K562 (cell line): ENCODE data around the gene ZNRF3. TPM values are rescaled to one million over a fixed set of nuclear protein-coding genes. Genes with fewer than 3 reads are reported as not detected.

Source experiments
- ATAC-seq: fragments of 200-7000 bp; cut with Tn5 transposase; 3 replicates; pipeline ENCODE4 v1.9.1; 2020; ENCODE audit warnings: moderate library complexity
- BruUV-seq: library from RNA; stranded (reverse); fragments of 400-500 nt; replicated peaks from 2 replicates; lab custom pipeline; 2021; lab: Mats Ljungman, UMichigan
- CTCF ChIA-PET: fragments of 300-600 bp; formaldehyde crosslinking; extraction: SDS; loops from one replicate; lab custom pipeline; 2021; ENCODE audit warnings: low intra/inter-chr PET ratio; lab: Yijun Ruan, JAX
- POLR2A ChIA-PET: fragments of 300-600, 350-650 bp; sonication (Branson Sonifier 250); formaldehyde crosslinking; extraction: SDS; loops from one replicate; lab custom pipeline; 2021; ENCODE audit warnings: antibody characterized with exemption, inconsistent platforms; lab: Yijun Ruan, JAX
- DNase-seq, 4 experiments: peaks; one replicate each; pipeline versions ENCODE4 v3.0.0 to v3.0.0-alpha.2; 2011 to 2018; ENCODE audit warnings: low spot score in 3 of 4, mixed read lengths in 3 of 4; ENCODE audit errors: extremely low read depth in 1 of 4
- FAIRE-seq: peaks from 2 replicates; lab custom pipeline; 2011; peaks lifted over from hg19 to GRCh38; lab: Jason Lieb, UNC
- H2AFZ ChIP-seq: 2 replicates; pipeline ENCODE4 v1.6.0; 2011; ENCODE audit warnings: low read depth, low read length, control low read depth, inconsistent platforms
- H3K27ac ChIP-seq: fragments of 200-600 bp; 3 replicates; pipeline ENCODE4 v1.8.0; 2011; ENCODE audit warnings: low read depth, mild to moderate bottlenecking, control low read depth, inconsistent platforms, low read length, moderate library complexity, mixed read lengths; ENCODE audit errors: extremely low read depth
- H3K27me3 ChIP-seq, 2 experiments: fragments of 300-600 bp in 1 of 2; 2 replicates in 1 of 2; 3 replicates in 1 of 2; pipeline versions ENCODE4 v1.6.0 to v1.8.0; 2011; ENCODE audit warnings: inconsistent platforms in 2 of 2, low read length in 2 of 2, mild to moderate bottlenecking in 1 of 2, mixed read lengths in 1 of 2, moderate library complexity in 1 of 2; ENCODE audit not compliant: control insufficient read depth in 2 of 2, insufficient read depth in 2 of 2
- H3K36me3 ChIP-seq: fragments of 300-600 bp; 3 replicates; pipeline ENCODE4 v1.8.0; 2011; ENCODE audit warnings: mild to moderate bottlenecking, low read length, inconsistent platforms; ENCODE audit not compliant: control insufficient read depth, insufficient read depth
- H3K4me1 ChIP-seq, 2 experiments: fragments of 200-600 bp in 1 of 2; replicated peaks in 1 of 2; 2 replicates in 1 of 2; 3 replicates in 1 of 2; pipeline versions ENCODE4 v1.5.1 to v1.8.0; 2011; ENCODE audit warnings: inconsistent platforms in 2 of 2, low read length in 2 of 2, mild to moderate bottlenecking in 1 of 2, mixed read lengths in 1 of 2, moderate library complexity in 1 of 2; ENCODE audit not compliant: control insufficient read depth in 2 of 2, insufficient read depth in 2 of 2
- H3K4me2 ChIP-seq: 2 replicates; pipeline ENCODE4 v1.6.1; 2011; ENCODE audit warnings: low read length, control low read depth, inconsistent platforms, mixed read lengths; ENCODE audit not compliant: insufficient read depth
- H3K4me3 ChIP-seq: fragments of 200-600 bp; sonication (generic), shearing (Covaris generic); 2 replicates; pipeline ENCODE4 v1.5.1; 2016; ENCODE audit warnings: control low read depth, inconsistent platforms
- H3K79me2 ChIP-seq: fragments of 200-600 bp; 3 replicates; pipeline ENCODE4 v1.8.0; 2011; ENCODE audit warnings: low read length, inconsistent platforms; ENCODE audit not compliant: control insufficient read depth, insufficient read depth
- H3K9ac ChIP-seq, 2 experiments: 2 replicates each; pipeline versions ENCODE4 v1.6.0 to v1.6.1; 2011; ENCODE audit warnings: low read depth in 2 of 2, low read length in 2 of 2, control low read depth in 1 of 2, inconsistent platforms in 1 of 2, mild to moderate bottlenecking in 1 of 2, mixed read lengths in 1 of 2; ENCODE audit not compliant: insufficient read depth in 1 of 2
- H3K9me1 ChIP-seq: one replicate; pipeline ENCODE4 v1.6.0; 2011; ENCODE audit warnings: inconsistent platforms, mild to moderate bottlenecking, low read length, moderate library complexity; ENCODE audit not compliant: control insufficient read depth, insufficient read depth
- H3K9me3 ChIP-seq: replicated peaks from 2 replicates; pipeline ENCODE4 v1.5.1; 2011; ENCODE audit warnings: low read depth, low read length, inconsistent platforms; ENCODE audit not compliant: control insufficient read depth, insufficient read depth
- H4K20me1 ChIP-seq: replicated peaks from 2 replicates; pipeline ENCODE4 v1.6.1; 2011; ENCODE audit warnings: low read length, inconsistent platforms, mixed read lengths; ENCODE audit not compliant: control insufficient read depth, insufficient read depth
- BACH1 ChIP-seq: fragments of 200-800 bp; sonication (Bioruptor generic); IDR thresholded peaks from 2 replicates; pipeline ENCODE4 v1.6.1; 2016; ENCODE audit warnings: missing genetic modification characterization, missing compliant biosample characterization
- BRD4 ChIP-seq: fragments of 200-600 bp; sonication (generic); IDR thresholded peaks from 2 replicates; pipeline ENCODE4 v1.6.1; 2017; ENCODE audit warnings: inconsistent platforms
- CREB3 ChIP-seq: fragments of 450-650 bp; conservative IDR thresholded peaks from 2 replicates; pipeline ENCODE4 v1.6.1; 2016; ENCODE audit warnings: missing genetic modification characterization, low read depth, mild to moderate bottlenecking, missing compliant biosample characterization, moderate library complexity
- DDX20 ChIP-seq: fragments of 450-650 bp; IDR thresholded peaks from 2 replicates; pipeline ENCODE4 v1.6.1; 2016; ENCODE audit warnings: missing genetic modification characterization, low read depth, mild to moderate bottlenecking, missing compliant biosample characterization, moderate library complexity
- GABPA ChIP-seq: fragments of 200-800 bp; sonication (Bioruptor generic); conservative IDR thresholded peaks from 2 replicates; pipeline ENCODE4 v1.6.1; 2016; ENCODE audit warnings: low read depth, missing genetic modification characterization, missing compliant biosample characterization
- GTF2A2 ChIP-seq: IDR thresholded peaks from 2 replicates; pipeline ENCODE4 v1.6.1; 2016; ENCODE audit warnings: mild to moderate bottlenecking, missing genetic modification characterization, missing compliant biosample characterization
- L3MBTL2 ChIP-seq: fragments of 450-650 bp; IDR thresholded peaks from 2 replicates; pipeline ENCODE4 v1.6.1; 2016; ENCODE audit warnings: mild to moderate bottlenecking, moderate library complexity
- MNT ChIP-seq, 2 experiments: fragments of 450-650 bp; conservative IDR thresholded peaks; 2 replicates each; pipeline ENCODE4 v1.6.1; 2017; ENCODE audit warnings: mild to moderate bottlenecking in 2 of 2, moderate library complexity in 2 of 2
- NBN ChIP-seq: fragments of 450-650 bp; IDR thresholded peaks from 2 replicates; pipeline ENCODE4 v1.6.1; 2016; ENCODE audit warnings: low read depth, mild to moderate bottlenecking
- NFIC ChIP-seq: fragments of 450-650 bp; IDR thresholded peaks from 2 replicates; pipeline ENCODE4 v1.6.1; 2017; ENCODE audit warnings: mild to moderate bottlenecking, inconsistent platforms
- NR2C2 ChIP-seq, 2 experiments: fragments of 200-800 bp in 1 of 2; sonication (Bioruptor generic) in 1 of 2; sonication (generic) in 1 of 2; formaldehyde crosslinking in 1 of 2; IDR thresholded peaks; 2 replicates each; pipeline versions ENCODE4 v1.6.1 to v1.8.0; 2016 to 2022; ENCODE audit warnings: mild to moderate bottlenecking in 1 of 2, missing compliant biosample characterization in 1 of 2, missing genetic modification characterization in 1 of 2, missing genetic modification reagents in 1 of 2
- POLR2H ChIP-seq: IDR thresholded peaks from 2 replicates; pipeline ENCODE4 v1.6.1; 2016; ENCODE audit warnings: missing genetic modification characterization, low read depth, mild to moderate bottlenecking, control low read depth, missing compliant biosample characterization, moderate library complexity
- PPARD ChIP-seq: fragments of 250-450 bp; sonication (Bioruptor Pico); IDR thresholded peaks from 2 replicates; pipeline ENCODE4 v1.8.0; 2022; ENCODE audit warnings: inconsistent platforms, mild to moderate bottlenecking, moderate library complexity
- PTBP1 ChIP-seq: fragments of 200-400 bp; formaldehyde crosslinking; IDR thresholded peaks from 2 replicates; pipeline ENCODE4 v1.6.1; 2017; ENCODE audit warnings: low read depth, low read length
- PTTG1 ChIP-seq: fragments of 450-650 bp; IDR thresholded peaks from 2 replicates; pipeline ENCODE4 v1.6.1; 2016; ENCODE audit warnings: low read depth, mild to moderate bottlenecking, missing genetic modification characterization, missing compliant biosample characterization
- SIRT6 ChIP-seq: IDR thresholded peaks from one replicate; pipeline ENCODE4 v1.6.1; 2012; ENCODE audit warnings: low read depth, mild to moderate bottlenecking, control low read depth, inconsistent platforms, low read length, moderate library complexity
- SRSF1 ChIP-seq: fragments of 200-400 bp; formaldehyde crosslinking; IDR thresholded peaks from 2 replicates; pipeline ENCODE4 v1.6.1; 2017; ENCODE audit warnings: mild to moderate bottlenecking, low read depth, low read length, moderate library complexity
- SUPT5H ChIP-seq: fragments of 450-650 bp; IDR thresholded peaks from 2 replicates; pipeline ENCODE4 v1.6.1; 2016
- TRIM24 ChIP-seq, 2 experiments: fragments of 450-650 bp; IDR thresholded peaks; 2 replicates each; pipeline ENCODE4 v1.6.1; 2016
- ZNF589 ChIP-seq: fragments of 200-800 bp; sonication (Bioruptor generic); IDR thresholded peaks from 2 replicates; pipeline ENCODE4 v1.6.1; 2016; ENCODE audit warnings: low read depth, missing genetic modification characterization, missing compliant biosample characterization
- ZNF644 ChIP-seq: fragments of 200-800 bp; sonication (Bioruptor generic); IDR thresholded peaks from 2 replicates; pipeline ENCODE4 v1.6.1; 2016; ENCODE audit warnings: low read depth, missing genetic modification characterization, missing compliant biosample characterization
- WGBS: fragments of 100-300 bp; shearing (Covaris generic); methylation state at CpG from one replicate; pipeline ENCODE4 v1.1.6; 2016; ENCODE audit warnings: low coverage, mixed read lengths; ENCODE audit not compliant: insufficient coverage; ENCODE audit errors: missing lambda C conversion rate; 5-methylcytosine and 5-hydroxymethylcytosine counted together
- in situ Hi-C: fragments of 300-500 bp; cut with MboI; formaldehyde crosslinking; loops from 4 replicates; pipeline ENCODE4 v1.15.0; 2018; ENCODE audit warnings: inconsistent platforms, mixed read lengths
- intact Hi-C: fragments of 100-400 bp; cut with micrococcal nuclease; formaldehyde crosslinking; loops from 2 replicates; pipeline ENCODE4 v1.14.2; 2022
- polyA plus RNA-seq, 8 experiments: library from polyadenylated mRNA; depleted of rRNA in 4 of 8; stranded (reverse) in 5 of 8; unstranded in 3 of 8; fragments of >200 nt; fragmentation: Nextera tagmentation in 2 of 8; fragmentation: Illumina TruSeq in 1 of 8; extraction: Ambion mirVana in 2 of 8; extraction: Trizol in 1 of 8; gene quantifications; 2 replicates each; pipeline versions ENCODE4 v1.2.1 to v1.2.3, GENCODE V29; 2011 to 2014; ENCODE audit warnings: inconsistent platforms in 1 of 8, missing spikeins in 1 of 8
- total RNA-seq, 7 experiments: library from RNA; depleted of rRNA in 6 of 7; stranded (reverse); fragments of >200 nt in 6 of 7; fragmentation: Illumina TruSeq in 2 of 7; extraction: Trizol in 2 of 7; gene quantifications; 2 replicates each; pipeline versions ENCODE4 v1.2.1 to v1.2.3, GENCODE V29; 2011 to 2021; ENCODE audit warnings: low replicate concordance in 1 of 7

ZNRF3 gene
- total and polyA plus RNA-seq, 9 of the 15 experiments (the other 6 are each of a cell fraction or from before 2014, with no cell fraction given): 0.41 to 5.9 (median 1.7) TPM

DNA sequence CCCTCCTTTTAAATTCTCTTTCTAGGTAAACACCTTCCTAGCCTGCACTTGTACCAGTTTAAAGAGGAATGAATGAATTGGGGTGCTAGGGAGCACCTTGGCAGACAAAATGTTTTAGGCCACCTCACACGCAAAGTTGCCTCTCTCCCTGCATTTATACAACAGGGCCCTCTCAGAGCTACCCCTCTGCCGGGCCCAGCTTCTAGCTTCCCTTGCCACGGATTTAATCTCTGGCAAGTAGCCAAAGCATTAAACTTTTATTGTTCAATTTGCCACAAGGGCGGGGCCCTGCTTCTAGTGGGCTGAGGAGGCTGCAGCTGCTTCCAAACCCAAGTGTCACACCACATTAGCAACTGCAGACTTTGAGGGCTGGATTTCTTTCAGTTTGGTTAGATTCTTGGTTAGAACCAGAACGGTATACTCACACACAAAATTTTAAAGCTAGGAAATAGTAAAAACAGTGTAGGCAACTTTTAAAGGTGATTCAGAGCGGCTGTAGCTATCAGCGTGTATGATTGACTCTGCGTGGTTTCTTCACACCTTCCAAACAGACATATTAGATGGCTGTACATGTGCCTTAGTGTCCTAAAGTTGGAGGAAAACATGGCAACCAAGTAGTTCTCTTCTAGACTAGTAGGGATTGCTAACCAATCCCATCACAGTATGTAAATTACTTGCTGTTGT lies 196.0 kb downstream of the ZNRF3 start:
- ChIA-PET CTCF (no interaction called here), POLR2A (interaction anchor here (0.7 to 1.7 kb wide), 3 partner anchors 9 to 74 kb away, joined by 3 to 5 read pairs (median 4); no protein-coding TSS in a partner anchor)
- in situ Hi-C loops: no loop called here
- TF ChIP-seq SRSF1: no peak
- TF ChIP-seq BRD4: no peak
- peak; percentile 55; the same call in 1 of the 2 replicates for TF ChIP-seq CREB3 (tag)
- no peak for TF ChIP-seq GABPA (tag)
- no peak for TF ChIP-seq NR2C2 (CRISPR knock-in tag; IDR thresholded peaks at IDR 0.05)
- 0 out of 2 replicates have a peak, but pooled peaks have one; percentile 5 for TF ChIP-seq NR2C2 (tag; IDR thresholded peaks at IDR 0.05)
- TF ChIP-seq ZNF589 (CRISPR knock-in tag): peak; percentile 47; the same call in 1 of the 2 replicates
- TF ChIP-seq MNT (conservative IDR thresholded peaks at IDR 0.05): no peak
- no peak for TF ChIP-seq SUPT5H
- no peak for TF ChIP-seq PTBP1
- TF ChIP-seq BACH1 (tag): peak; percentile 61
- 0 out of 2 replicates have a peak, but pooled peaks have one; percentile 28 for TF ChIP-seq L3MBTL2
- no peak for TF ChIP-seq PPARD (CRISPR knock-in tag)
- TF ChIP-seq SIRT6: no peak
- peak; percentile 91 for TF ChIP-seq NFIC
- no peak for TF ChIP-seq POLR2H
- 0 out of 2 replicates have a peak, but pooled peaks have one; percentile 36 for TF ChIP-seq GTF2A2 (tag)
- 0 out of 2 replicates have a peak, but pooled peaks have one; percentile 33 for TF ChIP-seq DDX20 (tag)
- TF ChIP-seq ZNF644 (tag): peak; percentile 25; the same call in 1 of the 2 replicates
- TF ChIP-seq NBN: no peak
- TF ChIP-seq PTTG1 (tag): peak; percentile 53; the same call in 1 of the 2 replicates
- no peak for TF ChIP-seq TRIM24 (IDR thresholded peaks at IDR 0.05)

More for the DNA sequence above, 196.0 kb downstream of the ZNRF3 start:
- ATAC-seq (peak; percentile 20; the same call in 1 of the 3 replicates), DNase-seq (peak in 2 of 4 experiments; percentile 12 to 26), FAIRE-seq (no peak)
- WGBS: 59% methylated on average over 8 of the region's 8 CpGs
- H3K4me2 ChIP-seq: peak overlapping the region; percentile 66
- no peaks in the 10 kb centered on the region for H3K9me3 ChIP-seq
- H3K79me2 ChIP-seq: no peaks in the 10 kb centered on the region
- peak overlapping the region; percentile 86 for H2AFZ ChIP-seq
- H4K20me1 ChIP-seq: no peaks in the 10 kb centered on the region
- no peaks in the 10 kb centered on the region for H3K27me3 ChIP-seq
- H3K4me3 ChIP-seq: no peak overlapping the region
- intact Hi-C loops: no loop called here
- H3K9me1 ChIP-seq: no peaks in the 10 kb centered on the region
- H3K9ac ChIP-seq: peak overlapping the region in 1 of 2 experiments; percentile 38; a peak in 1 of 4 replicates
- BruUV-seq: no TSS peak
- no peaks in the 10 kb centered on the region for H3K36me3 ChIP-seq
- H3K27ac ChIP-seq: peak overlapping the region; percentile 76
- peaks cover 5 to 32% of the 10 kb centered on the region in 2 experiments; a peak in 4 of 5 replicates for H3K4me1 ChIP-seq
